Left cardiac atrium (tissue), 4 donors: ENCODE results near the gene ANO9. TPM values are rescaled to one million over a fixed set of nuclear protein-coding genes. Genes with fewer than 3 reads are reported as not detected.
"Not testable (repeated sequence)": the region's sequence is repeated elsewhere in the genome, so short reads cannot be mapped to it uniquely, and the experiment has no call there.

Experiments
- ATAC-seq, 2 donors: fragments of 200-7000 bp; cut with Tn5 transposase; one replicate each; pipeline ENCODE4 v1.9.1; 2020; ENCODE audit warnings: mild to moderate bottlenecking in 2 of 2, moderate library complexity in 2 of 2
- DNase-seq: peaks from one replicate; pipeline ENCODE4 v3.0.0-alpha.2; 2020
- intact Hi-C, 2 donors: fragments of 100-400 bp; cut with DNase I; formaldehyde crosslinking; loops; one replicate each; pipeline versions ENCODE4 v1.14.1 to v1.15.1; 2022 to 2023
- total RNA-seq, 2 donors: library from RNA; stranded (reverse); fragmentation: NEBNext Ultra II Directional; extraction: Animal tissue kit (Norgen Biotek cat#: 25700); gene quantifications; one replicate each; pipeline ENCODE4 v1.2.1, GENCODE V29; 2021
- donor health status: DM: no; HTN: yes; CAD: no.
- donor health status: DM: no; HTN: yes; CAD: no; lungs with severe emphysema.
- donor health status: DM: yes; HTN: yes; CAD: no.
- donor health status: Dilated cardiomyopathy.

The ANO9 gene
- total RNA-seq, 2 donors from 2014 or later = 0.55 to 1.6 TPM

DNA sequence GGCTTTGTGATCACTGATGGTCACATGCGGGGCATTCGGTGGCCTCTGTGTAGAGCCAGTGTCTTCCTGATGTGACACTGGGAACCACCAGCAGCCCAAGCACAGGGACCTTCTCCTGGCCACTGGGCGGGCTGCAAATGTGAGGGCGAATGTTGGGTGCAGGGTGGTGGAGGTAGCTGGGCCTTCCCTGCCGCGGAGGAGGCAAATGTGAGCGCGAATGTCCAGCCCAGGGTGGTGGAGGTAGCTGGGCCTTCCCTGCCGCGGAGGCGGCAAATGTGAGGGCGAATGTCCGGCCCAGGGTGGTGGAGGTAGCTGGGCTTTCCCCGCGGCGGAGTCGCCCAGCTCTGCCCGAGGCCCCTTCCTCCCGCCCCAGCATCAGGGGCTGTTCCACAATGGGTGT lies 31.6 kb upstream of the ANO9 start:
- DNase-seq (no peak), ATAC-seq (no peak)
- intact Hi-C loops = no loop called here

DNA sequence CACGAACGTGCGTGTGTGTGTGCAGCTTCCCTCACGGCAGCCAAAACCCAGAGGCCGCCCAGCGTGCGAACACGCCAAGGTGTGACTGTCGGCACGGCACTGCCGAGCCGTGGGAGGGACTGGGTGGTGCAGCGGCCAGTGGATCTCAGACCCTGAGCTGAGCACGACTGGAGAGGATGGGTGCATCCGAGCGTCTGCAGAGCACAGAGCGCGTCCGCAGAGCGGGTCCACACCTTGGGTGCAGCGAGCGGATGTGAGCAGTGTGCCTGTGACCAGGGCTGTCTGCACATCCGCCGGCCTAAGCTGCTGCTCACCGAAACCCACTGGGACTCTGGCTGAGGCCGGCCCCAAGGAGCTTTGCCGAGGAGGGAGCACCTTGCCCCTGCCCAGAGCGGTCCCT lies 31.0 kb upstream of the ANO9 start:
- intact Hi-C loops = no loop called here
- DNase-seq = no peak
- no peak for ATAC-seq

- ATAC-seq = no peak
- DNase-seq = no peak
- intact Hi-C loops = no loop called here
Measured at GRCh38 chr11:472272-472671, 30.5 kb upstream of the ANO9 start.

GRCh38 chr11:471468-472145 lies 29.8 kb upstream of the ANO9 start:
- DNase-seq (no peak), ATAC-seq (no peak)
- intact Hi-C loops = no loop called here

DNA sequence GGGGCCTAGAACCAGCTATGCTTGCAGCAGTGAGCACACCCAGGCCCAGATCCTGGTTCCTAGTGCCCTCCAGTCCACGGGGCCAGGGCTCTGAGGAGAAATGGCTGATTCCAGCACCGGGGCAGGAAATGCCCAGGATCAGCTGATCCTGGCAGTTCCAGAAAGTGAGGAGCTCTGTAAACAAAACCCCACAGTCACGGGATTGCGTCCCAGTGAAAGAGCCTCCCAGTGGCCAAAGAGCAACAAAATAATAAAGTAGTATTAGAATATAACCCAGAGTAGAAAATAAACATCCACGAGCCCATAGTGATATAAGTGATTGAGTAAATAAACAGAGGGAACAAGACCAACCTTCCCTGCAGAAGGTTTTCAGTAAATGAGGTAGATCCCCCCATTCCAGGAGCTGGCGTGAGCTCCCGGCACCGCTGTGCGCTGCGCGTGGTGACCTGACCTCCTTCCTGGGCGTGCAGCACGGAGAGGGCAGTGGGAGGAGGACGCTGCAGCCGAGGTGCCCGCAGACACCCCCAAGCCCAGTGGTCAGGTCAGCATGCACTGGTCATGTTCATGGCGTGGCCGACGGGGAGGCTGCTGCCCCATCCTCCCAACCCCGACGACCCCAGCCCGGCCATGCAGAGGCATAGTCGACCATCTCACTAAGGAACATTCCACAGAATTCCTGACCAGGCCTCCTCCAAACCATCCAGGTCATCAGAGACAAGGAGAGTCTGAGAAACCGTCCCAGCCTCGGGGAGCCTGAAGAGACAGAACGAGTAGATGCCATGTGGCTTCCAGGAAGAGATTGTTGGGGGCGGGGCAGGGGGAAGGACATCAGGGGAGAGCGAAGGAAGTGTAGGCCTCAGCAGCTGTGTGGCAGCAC lies 28.1 kb upstream of the ANO9 start:
- peak; percentile 75 for DNase-seq
- intact Hi-C loops = no loop called here
- peak; percentile 73 to 89 for ATAC-seq

- DNase-seq = not testable (repeated sequence)
Measured at GRCh38 chr11:469026-469683, 27.3 kb upstream of the ANO9 start.

GRCh38 chr11:468493-468892 lies 26.7 kb upstream of the ANO9 start:
- DNase-seq (no peak), ATAC-seq (peak; percentile 45 to 61)
- intact Hi-C loops = no loop called here

More at GRCh38 chr11:469026-469683, 27.3 kb upstream of the ANO9 start:
- peak in 1 of 2 donors; percentile 6 for ATAC-seq
- intact Hi-C loops = not testable (repeated sequence)

- no peak for DNase-seq
- intact Hi-C loops = no loop called here
- ATAC-seq = peak; percentile 1 to 5
Measured at GRCh38 chr11:468036-468435, 26.2 kb upstream of the ANO9 start.

GRCh38 chr11:465896-466530 lies 24.2 kb upstream of the ANO9 start:
- ATAC-seq (no peak), DNase-seq (no peak)
- intact Hi-C loops = no loop called here

- DNase-seq (no peak), ATAC-seq (no peak)
- intact Hi-C loops = no loop called here
Measured at GRCh38 chr11:464316-464715, 22.5 kb upstream of the ANO9 start.

- ATAC-seq (no peak), DNase-seq (no peak)
- intact Hi-C loops = no loop called here
Measured at GRCh38 chr11:462107-462890, 20.5 kb upstream of the ANO9 start.

DNA sequence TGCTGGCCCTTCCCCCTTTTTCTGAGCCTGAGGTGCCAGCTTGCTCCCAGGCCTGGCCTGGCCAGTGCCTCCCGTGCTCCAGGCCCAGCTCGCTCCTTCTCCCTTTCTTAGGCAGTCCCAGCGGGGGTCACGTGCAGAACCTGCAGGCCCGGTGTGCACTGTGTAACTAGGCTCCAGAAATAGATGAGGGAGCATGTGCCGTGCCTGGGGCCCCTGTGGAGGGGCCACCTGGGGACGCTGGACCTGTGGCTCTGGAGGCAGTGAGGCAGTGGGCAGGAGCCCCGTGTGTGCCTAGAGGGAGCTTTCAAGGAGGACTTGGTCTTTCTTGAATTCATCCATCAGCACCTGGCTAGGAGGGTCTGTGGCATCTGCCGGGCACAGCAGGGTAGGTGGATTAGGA lies 19.8 kb upstream of the ANO9 start:
- DNase-seq = no peak
- intact Hi-C loops = no loop called here
- ATAC-seq = no peak

- ATAC-seq = peak; percentile 81 to 84
- intact Hi-C loops = no loop called here
- DNase-seq = peak; percentile 70
Measured at GRCh38 chr11:460331-461199, 18.8 kb upstream of the ANO9 start.

DNA sequence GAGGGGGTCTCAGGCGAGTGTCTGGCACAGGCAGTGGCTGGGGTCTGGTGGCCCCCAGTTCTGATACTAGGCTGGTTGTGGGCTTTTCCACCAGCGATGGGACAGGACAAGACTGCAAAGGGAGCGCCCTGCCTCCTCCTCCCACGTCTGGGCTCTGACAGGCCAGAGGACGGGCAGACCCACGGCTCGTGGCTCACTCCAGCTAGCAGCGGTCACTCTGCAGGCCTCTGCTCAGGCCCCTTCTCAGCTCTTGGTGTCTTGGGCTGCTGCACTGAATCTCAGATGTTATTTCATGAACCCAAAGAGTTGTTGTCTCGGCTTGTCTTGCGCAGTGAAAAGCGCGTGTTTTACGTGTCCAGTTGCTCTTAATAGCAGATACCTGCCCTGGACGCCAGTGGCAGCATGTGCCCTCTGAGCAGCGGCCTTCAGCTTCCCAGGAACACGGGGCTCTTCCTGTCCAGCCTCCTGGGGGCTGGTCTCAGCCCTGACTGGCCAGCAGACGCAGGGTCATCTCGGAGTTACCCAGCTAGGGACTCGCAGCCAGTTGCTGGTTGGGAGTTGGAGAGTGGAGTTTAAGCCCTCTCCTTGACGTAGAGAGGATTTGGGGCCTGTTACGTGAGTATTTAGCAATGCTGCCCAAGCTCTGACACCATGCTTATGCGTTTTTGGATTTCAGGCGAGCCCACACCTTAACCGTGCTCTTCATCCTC lies 17.9 kb upstream of the ANO9 start:
- intact Hi-C loops = loop anchor here in 1 of 2 donors (10.0 kb wide), 1 partner anchor 155 kb away; the partner anchor contains the start of gene IFITM2
- ATAC-seq = peak in 1 of 2 donors; percentile 54
- DNase-seq = peak; percentile 33

DNA sequence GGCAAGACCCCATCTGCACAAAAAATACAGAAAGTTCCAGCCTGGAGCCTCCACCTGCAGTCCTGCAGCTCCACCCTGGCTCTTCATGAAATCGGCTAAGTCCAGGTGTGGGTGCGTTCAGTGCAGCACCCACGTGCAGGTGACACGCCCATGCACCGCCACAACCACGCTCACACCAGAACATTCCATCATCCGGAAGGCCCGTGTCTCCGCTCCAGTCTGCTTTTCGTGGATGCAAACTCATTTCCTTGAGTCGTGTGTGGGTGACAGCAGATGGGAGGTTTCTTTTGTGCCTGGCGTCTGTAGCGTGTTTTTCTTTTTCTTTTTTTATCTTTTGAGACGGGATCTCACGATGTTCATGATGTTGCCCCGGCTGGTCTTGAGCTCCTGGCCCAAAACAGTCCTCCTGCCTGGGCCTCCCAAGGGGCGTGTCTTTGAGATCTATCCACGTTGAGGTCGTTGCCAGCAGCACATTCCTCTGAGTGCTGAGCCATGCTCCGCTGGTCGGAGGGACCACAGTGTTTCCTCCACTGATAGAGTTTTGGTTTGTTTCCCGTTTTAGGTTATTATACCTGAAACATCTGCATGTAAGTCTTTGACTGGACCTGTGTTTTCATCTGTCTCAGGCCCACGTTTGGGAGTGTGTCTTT lies 15.4 kb upstream of the ANO9 start:
- intact Hi-C loops = loop anchor here in 1 of 2 donors (10.0 kb wide), 1 partner anchor 152 kb away; the partner anchor contains the start of gene IFITM2
- ATAC-seq (no peak), DNase-seq (no peak)

GRCh38 chr11:456533-456932 lies 14.7 kb upstream of the ANO9 start:
- intact Hi-C loops = loop anchor here in 1 of 2 donors (10.0 kb wide), 1 partner anchor 152 kb away; the partner anchor contains the start of gene IFITM2
- no peak for ATAC-seq
- no peak for DNase-seq
